Gastrocnemius medialis (tissue), 4 donors: ENCODE data around the gene EEF1G.
"Not testable (repeated sequence)": the region's sequence is repeated elsewhere in the genome, so short reads cannot be mapped to it uniquely, and the experiment has no call there.

Experiments used
- POLR2A ChIP-seq, 2 donors: fragments of 450-650 bp; IDR thresholded peaks; one replicate each; pipeline ENCODE4 v1.6.1; 2017; ENCODE audit warnings: antibody characterized with exemption in 2 of 2, mild to moderate bottlenecking in 2 of 2, moderate library complexity in 2 of 2
- TF ChIP-seq, protein P1 (sequence below), 5 experiments: fragments of 450-650 bp in 3 of 5; fragments of 200-600 bp in 2 of 5; sonication (generic) in 2 of 5; IDR thresholded peaks in 4 of 5; conservative IDR thresholded peaks in 1 of 5; 1 replicate in 4 of 5; 2 replicates in 1 of 5; pipeline ENCODE4 v1.5.1; 2016 to 2019; ENCODE audit warnings: antibody characterized with exemption in 5 of 5, mild to moderate bottlenecking in 3 of 5, moderate library complexity in 3 of 5

DNA sequence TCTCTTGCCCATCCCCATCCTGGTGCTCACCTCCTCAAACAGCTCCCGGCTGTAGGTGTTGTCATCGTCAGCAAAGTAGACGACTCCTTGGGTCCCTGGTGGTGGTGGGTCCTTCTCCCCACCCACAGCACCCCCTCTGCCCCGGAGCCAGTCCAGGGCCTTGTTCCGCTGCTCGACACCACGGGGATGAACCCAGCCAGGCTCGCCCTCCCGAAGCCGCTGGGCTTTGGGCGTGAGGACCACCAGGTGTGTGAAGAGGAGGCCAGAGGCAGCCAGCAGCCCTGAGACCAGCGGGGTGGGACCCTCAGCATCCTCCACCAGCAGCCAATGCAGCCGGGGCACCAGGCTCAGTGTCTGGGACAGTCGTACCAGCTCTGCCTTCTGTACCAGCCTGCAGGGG, 43.3 kb upstream of the EEF1G start:
- TF ChIP-seq, protein P1, sequence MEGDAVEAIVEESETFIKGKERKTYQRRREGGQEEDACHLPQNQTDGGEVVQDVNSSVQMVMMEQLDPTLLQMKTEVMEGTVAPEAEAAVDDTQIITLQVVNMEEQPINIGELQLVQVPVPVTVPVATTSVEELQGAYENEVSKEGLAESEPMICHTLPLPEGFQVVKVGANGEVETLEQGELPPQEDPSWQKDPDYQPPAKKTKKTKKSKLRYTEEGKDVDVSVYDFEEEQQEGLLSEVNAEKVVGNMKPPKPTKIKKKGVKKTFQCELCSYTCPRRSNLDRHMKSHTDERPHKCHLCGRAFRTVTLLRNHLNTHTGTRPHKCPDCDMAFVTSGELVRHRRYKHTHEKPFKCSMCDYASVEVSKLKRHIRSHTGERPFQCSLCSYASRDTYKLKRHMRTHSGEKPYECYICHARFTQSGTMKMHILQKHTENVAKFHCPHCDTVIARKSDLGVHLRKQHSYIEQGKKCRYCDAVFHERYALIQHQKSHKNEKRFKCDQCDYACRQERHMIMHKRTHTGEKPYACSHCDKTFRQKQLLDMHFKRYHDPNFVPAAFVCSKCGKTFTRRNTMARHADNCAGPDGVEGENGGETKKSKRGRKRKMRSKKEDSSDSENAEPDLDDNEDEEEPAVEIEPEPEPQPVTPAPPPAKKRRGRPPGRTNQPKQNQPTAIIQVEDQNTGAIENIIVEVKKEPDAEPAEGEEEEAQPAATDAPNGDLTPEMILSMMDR (IDR thresholded peaks at IDR 0.05 in 4 of 5, conservative IDR thresholded peaks at IDR 0.05 in 1 of 5), result not testable (repeated sequence)
- TF ChIP-seq POLR2A (IDR thresholded peaks at IDR 0.05), result not testable (repeated sequence)
